Right lobe of liver (tissue), 4 donors: ENCODE measurements around the gene CDC42BPB.

ENCODE experiments used
- POLR2A ChIP-seq: fragments of 450-650 bp; IDR thresholded peaks from one replicate; pipeline ENCODE4 v1.6.1; 2017; ENCODE audit warnings: antibody characterized with exemption, mild to moderate bottlenecking
- TF ChIP-seq, protein P1 (sequence below), 4 donors: fragments of 200-600 bp in 3 of 4; fragments of 450-650 bp in 1 of 4; IDR thresholded peaks; one replicate each; pipeline versions ENCODE4 v1.5.1 to v1.8.0; 2016 to 2022; ENCODE audit warnings: antibody characterized with exemption in 4 of 4, mild to moderate bottlenecking in 2 of 4
- donor health status: DM: no; HTN: no; CAD: no.
- donor health status: DM: no; HTN: no; CAD: no.
- donor health status: DM: no; HTN: yes; CAD: no.

DNA sequence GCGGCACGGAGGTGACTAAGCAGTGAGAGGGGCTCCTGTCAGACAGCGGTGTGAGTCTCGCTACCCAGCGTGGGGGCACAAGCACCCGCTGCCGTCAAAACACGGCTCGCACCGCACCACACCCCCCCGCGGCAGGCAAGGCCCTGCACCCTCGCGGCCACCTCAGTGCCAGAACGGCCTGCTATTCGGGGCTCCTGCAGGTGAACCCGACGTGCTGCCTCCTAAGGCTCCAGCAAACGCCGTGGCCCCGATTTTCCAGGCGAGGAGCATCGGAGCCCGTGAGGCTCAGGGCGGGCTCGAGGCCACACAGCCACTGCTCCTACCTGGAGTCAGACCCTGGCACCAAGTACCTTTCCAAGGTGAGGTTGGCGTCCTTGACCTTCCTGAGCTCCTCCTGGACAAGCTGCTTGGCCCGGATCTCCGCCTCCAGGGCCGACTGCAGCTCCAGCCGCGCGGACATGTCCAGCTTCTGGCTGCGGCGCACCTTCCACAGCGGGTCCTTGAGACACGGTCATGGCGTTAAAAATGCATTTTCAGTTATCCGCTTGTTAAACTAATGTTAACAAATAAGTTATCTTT lies 93.1 kb downstream of the CDC42BPB start:
- TF ChIP-seq, protein P1, sequence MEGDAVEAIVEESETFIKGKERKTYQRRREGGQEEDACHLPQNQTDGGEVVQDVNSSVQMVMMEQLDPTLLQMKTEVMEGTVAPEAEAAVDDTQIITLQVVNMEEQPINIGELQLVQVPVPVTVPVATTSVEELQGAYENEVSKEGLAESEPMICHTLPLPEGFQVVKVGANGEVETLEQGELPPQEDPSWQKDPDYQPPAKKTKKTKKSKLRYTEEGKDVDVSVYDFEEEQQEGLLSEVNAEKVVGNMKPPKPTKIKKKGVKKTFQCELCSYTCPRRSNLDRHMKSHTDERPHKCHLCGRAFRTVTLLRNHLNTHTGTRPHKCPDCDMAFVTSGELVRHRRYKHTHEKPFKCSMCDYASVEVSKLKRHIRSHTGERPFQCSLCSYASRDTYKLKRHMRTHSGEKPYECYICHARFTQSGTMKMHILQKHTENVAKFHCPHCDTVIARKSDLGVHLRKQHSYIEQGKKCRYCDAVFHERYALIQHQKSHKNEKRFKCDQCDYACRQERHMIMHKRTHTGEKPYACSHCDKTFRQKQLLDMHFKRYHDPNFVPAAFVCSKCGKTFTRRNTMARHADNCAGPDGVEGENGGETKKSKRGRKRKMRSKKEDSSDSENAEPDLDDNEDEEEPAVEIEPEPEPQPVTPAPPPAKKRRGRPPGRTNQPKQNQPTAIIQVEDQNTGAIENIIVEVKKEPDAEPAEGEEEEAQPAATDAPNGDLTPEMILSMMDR (IDR thresholded peaks at IDR 0.05): no peak
- no peak for TF ChIP-seq POLR2A
